ENCODE data around the gene TBC1D24.

Gene TBC1D24

GRCh38 chr16:2487517-2487842 lies 12.6 kb downstream of the TBC1D24 start:
- TF ChIP-seq CTCF (IDR thresholded peaks at IDR 0.05; ENCODE audit: control insufficient read depth, extremely low read depth, insufficient read depth): no peak
- no peak for DNase-seq (ENCODE audit: low read depth)
- no peak overlapping the region for H3K4me3 ChIP-seq (ENCODE audit: low read depth, low read length)

- no peak for DNase-seq (ENCODE audit: low read depth)
- TF ChIP-seq CTCF (IDR thresholded peaks at IDR 0.05; ENCODE audit: control insufficient read depth, extremely low read depth, insufficient read depth): no peak
- H3K4me3 ChIP-seq (ENCODE audit: low read depth, low read length): no peak overlapping the region
These were observed 13.1 kb downstream of the TBC1D24 start for GRCh38 chr16:2487903-2488531.

GRCh38 chr16:2489581-2489980 lies 14.7 kb downstream of the TBC1D24 start:
- TF ChIP-seq CTCF (IDR thresholded peaks at IDR 0.05; ENCODE audit: control insufficient read depth, extremely low read depth, insufficient read depth): no peak
- DNase-seq (ENCODE audit: low read depth): no peak
- no peak overlapping the region for H3K4me3 ChIP-seq (ENCODE audit: low read depth, low read length)

- H3K4me3 ChIP-seq (ENCODE audit: low read depth, low read length): no peak overlapping the region
- DNase-seq (ENCODE audit: low read depth): no peak
- TF ChIP-seq CTCF (IDR thresholded peaks at IDR 0.05; ENCODE audit: control insufficient read depth, extremely low read depth, insufficient read depth): no peak
These were observed 15.5 kb downstream of the TBC1D24 start for GRCh38 chr16:2490190-2491105.

DNA sequence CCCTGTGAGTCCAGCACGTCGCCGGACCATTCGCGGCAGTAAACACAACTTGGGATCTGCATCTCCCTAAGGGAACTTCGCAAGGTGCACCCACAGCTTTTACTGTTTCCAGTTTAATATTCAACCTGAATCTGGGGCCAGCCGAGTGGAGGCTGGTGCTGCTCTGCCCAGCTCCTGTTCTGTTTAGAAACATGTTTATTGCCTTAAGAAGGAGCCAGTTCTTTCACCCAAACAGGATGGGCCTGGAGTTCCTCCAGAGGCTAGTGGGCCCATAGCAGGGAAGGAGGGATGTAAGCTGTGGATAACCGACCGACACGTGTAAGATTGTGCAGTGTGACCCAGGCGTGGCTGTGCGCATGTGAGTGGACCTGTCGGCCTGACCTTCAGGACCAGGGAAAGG lies 17.4 kb downstream of the TBC1D24 start:
- no peak for DNase-seq (ENCODE audit: low read depth)
- TF ChIP-seq CTCF (IDR thresholded peaks at IDR 0.05; ENCODE audit: control insufficient read depth, extremely low read depth, insufficient read depth): no peak
- no peak overlapping the region for H3K4me3 ChIP-seq (ENCODE audit: low read depth, low read length)

DNA sequence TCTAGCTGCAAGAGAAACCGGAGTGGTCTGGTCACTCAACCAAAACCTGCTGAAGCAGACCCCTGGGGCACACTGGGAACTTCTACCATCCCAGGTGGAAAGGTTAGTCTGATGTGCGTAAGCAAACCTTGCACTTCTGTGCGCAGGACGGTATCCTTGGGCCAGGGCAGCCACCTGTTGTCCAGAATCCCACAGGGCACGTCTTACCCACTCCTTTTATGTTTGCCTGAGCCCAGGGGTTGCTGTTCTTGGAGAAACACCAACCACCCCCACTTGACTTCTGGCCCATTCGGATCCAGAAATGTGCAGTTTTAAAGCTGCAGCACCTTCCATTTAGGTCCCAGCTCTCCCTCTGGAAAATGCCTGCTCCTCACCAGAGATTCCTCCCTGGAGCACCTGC lies 18.7 kb downstream of the TBC1D24 start:
- no peak for DNase-seq (ENCODE audit: low read depth)
- no peak for TF ChIP-seq CTCF (IDR thresholded peaks at IDR 0.05; ENCODE audit: control insufficient read depth, extremely low read depth, insufficient read depth)
- no peak overlapping the region for H3K4me3 ChIP-seq (ENCODE audit: low read depth, low read length)
